ENCODE measurements around the gene SCARB1.

The SCARB1 gene

GRCh38 chr12:124796303-124796960, 67.2 kb downstream of the SCARB1 start:
- DNase-seq (ENCODE audit: low read depth) = no peak

- DNase-seq (ENCODE audit: low read depth) = no peak
These were observed 68.3 kb downstream of the SCARB1 start for GRCh38 chr12:124795081-124795948.

GRCh38 chr12:124792961-124793441, 70.7 kb downstream of the SCARB1 start:
- DNase-seq (ENCODE audit: low read depth) = no peak

- DNase-seq (ENCODE audit: low read depth) = no peak
These were observed 71.5 kb downstream of the SCARB1 start for GRCh38 chr12:124792156-124792555.

- DNase-seq (ENCODE audit: low read depth) = no peak
These were observed 72.8 kb downstream of the SCARB1 start for GRCh38 chr12:124790650-124791400.

- no peak for DNase-seq (ENCODE audit: low read depth)
These were observed 74.6 kb downstream of the SCARB1 start for GRCh38 chr12:124788936-124789555.

GRCh38 chr12:124786061-124786964, 77.4 kb downstream of the SCARB1 start:
- DNase-seq (ENCODE audit: low read depth) = no peak

GRCh38 chr12:124784871-124785572, 78.6 kb downstream of the SCARB1 start:
- DNase-seq (ENCODE audit: low read depth) = no peak

GRCh38 chr12:124783087-124783486, 80.6 kb downstream of the SCARB1 start:
- no peak for DNase-seq (ENCODE audit: low read depth)

GRCh38 chr12:124782132-124782531, 81.5 kb downstream of the SCARB1 start:
- DNase-seq (ENCODE audit: low read depth) = no peak

- DNase-seq (ENCODE audit: low read depth) = no peak
These were observed 82.6 kb downstream of the SCARB1 start for GRCh38 chr12:124780752-124781685.

GRCh38 chr12:124780336-124780735, 83.3 kb downstream of the SCARB1 start:
- DNase-seq (ENCODE audit: low read depth) = no peak

- no peak for DNase-seq (ENCODE audit: low read depth)
These were observed 84.2 kb downstream of the SCARB1 start for GRCh38 chr12:124779161-124780141.

GRCh38 chr12:124778411-124778810, 85.3 kb downstream of the SCARB1 start:
- no peak for DNase-seq (ENCODE audit: low read depth)

- no peak for DNase-seq (ENCODE audit: low read depth)
These were observed 86.0 kb downstream of the SCARB1 start for GRCh38 chr12:124777399-124778372.

- DNase-seq (ENCODE audit: low read depth) = no peak
These were observed 87.5 kb downstream of the SCARB1 start for GRCh38 chr12:124776125-124776513.
